AG09319 (cell line): ENCODE data around the gene PTPRF.

Source experiments
- DNase-seq: peaks from one replicate; pipeline ENCODE4 v3.0.0-alpha.2; 2010; ENCODE audit warnings: low read depth; ENCODE audit errors: extremely low read depth
- CTCF ChIP-seq: IDR thresholded peaks from 2 replicates; pipeline ENCODE4 v1.5.1; 2011; ENCODE audit warnings: low read depth, mild to moderate bottlenecking, inconsistent platforms, low read length, moderate library complexity

The PTPRF gene

GRCh38 chr1:43621386-43621785 is 90.7 kb downstream of the PTPRF start:
- TF ChIP-seq CTCF: no peak
- no peak for DNase-seq

GRCh38 chr1:43621861-43622260 is 91.2 kb downstream of the PTPRF start:
- TF ChIP-seq CTCF: no peak
- no peak for DNase-seq

- TF ChIP-seq CTCF: no peak
- DNase-seq: peak; percentile 4
Measured at GRCh38 chr1:43622471-43622870, 91.8 kb downstream of the PTPRF start.

GRCh38 chr1:43622901-43623780 is 92.5 kb downstream of the PTPRF start:
- TF ChIP-seq CTCF: no peak
- peak; percentile 3 for DNase-seq

- DNase-seq: no peak
- TF ChIP-seq CTCF: no peak
Measured at GRCh38 chr1:43625063-43625780, 94.5 kb downstream of the PTPRF start.

- DNase-seq: no peak
- TF ChIP-seq CTCF: no peak
Measured at GRCh38 chr1:43632135-43632670, 101.5 kb downstream of the PTPRF start.

- no peak for TF ChIP-seq CTCF
- DNase-seq: no peak
Measured at GRCh38 chr1:43634721-43635120, 104.0 kb downstream of the PTPRF start.
